Adrenal gland (tissue), 5 donors: Measurements from ENCODE around the gene UBAP1L.

Experiments
- CTCF ChIP-seq, 6 experiments: fragments of 450-650 bp in 4 of 6; fragments of 200-600 bp in 2 of 6; sonication (generic) in 1 of 6; IDR thresholded peaks; 1 replicate in 5 of 6; 2 replicates in 1 of 6; pipeline versions ENCODE4 v1.5.1 to v1.8.0; 2016 to 2021; ENCODE audit warnings: antibody characterized with exemption in 6 of 6, mild to moderate bottlenecking in 2 of 6, moderate library complexity in 1 of 6
- POLR2A ChIP-seq, 2 donors: fragments of 450-650 bp; IDR thresholded peaks; one replicate each; pipeline ENCODE4 v1.6.1; 2017; ENCODE audit warnings: antibody characterized with exemption in 2 of 2, mild to moderate bottlenecking in 2 of 2, moderate library complexity in 1 of 2
- donor health status: DM: no; HTN: no; CAD: no.

GRCh38 chr15:65072617-65073016 lies 42.4 kb downstream of the UBAP1L start:
- no peak for TF ChIP-seq POLR2A (IDR thresholded peaks at IDR 0.05)
- no peak for TF ChIP-seq CTCF (IDR thresholded peaks at IDR 0.05)
